Neural crest cell (in vitro differentiated cells): ENCODE data around the gene ADAMTS13. TPM values are rescaled to one million over a fixed set of nuclear protein-coding genes. Genes with fewer than 3 reads are reported as not detected.

ENCODE experiments used
- DNase-seq: peaks from one replicate; pipeline ENCODE4 v3.0.0; 2021; ENCODE audit warnings: low read depth, mixed read lengths, low spot score
- H3K27ac Mint-ChIP-seq: one replicate; pipeline ENCODE4 v1.8.0; 2021; ENCODE audit warnings: mild to moderate bottlenecking, mixed read lengths; ENCODE audit not compliant: unreplicated experiment
- H3K27me3 Mint-ChIP-seq: 2 replicates; pipeline ENCODE4 v1.8.0; 2021; ENCODE audit warnings: low read depth, mild to moderate bottlenecking, mixed read lengths
- H3K36me3 Mint-ChIP-seq: 2 replicates; pipeline ENCODE4 v1.8.0; 2021; ENCODE audit warnings: low read depth, mild to moderate bottlenecking, mixed read lengths
- H3K4me1 Mint-ChIP-seq: 2 replicates; pipeline ENCODE4 v1.8.0; 2021; ENCODE audit warnings: mixed read lengths
- H3K4me3 Mint-ChIP-seq: one replicate; pipeline ENCODE4 v1.8.0; 2021; ENCODE audit warnings: mild to moderate bottlenecking, mixed read lengths
- H3K9me3 Mint-ChIP-seq: 2 replicates; pipeline ENCODE4 v1.8.0; 2021; ENCODE audit warnings: mixed read lengths
- CTCF ChIP-seq: fragments of 200-600 bp; sonication (generic); conservative IDR thresholded peaks from 2 replicates; pipeline ENCODE4 v1.5.0; 2021; ENCODE audit warnings: antibody characterized with exemption, mild to moderate bottlenecking
- total RNA-seq: library from RNA; stranded (reverse); gene quantifications from 2 replicates; pipeline ENCODE4 v1.2.1, GENCODE V29; 2021

Gene ADAMTS13
- total RNA-seq, 1 donor from 2014 or later = 6.0 TPM

GRCh38 chr9:133493428-133493827 lies 71.3 kb downstream of the ADAMTS13 start:
- TF ChIP-seq CTCF = no peak
- Mint-ChIP-seq H3K4me3 (no peak overlapping the region), H3K36me3 (no peaks in the 10 kb centered on the region), H3K9me3 (no peaks in the 10 kb centered on the region), H3K4me1 (no peaks in the 10 kb centered on the region), H3K27me3 (no peaks in the 10 kb centered on the region), H3K27ac (no peak overlapping the region)
- DNase-seq = no peak

DNA sequence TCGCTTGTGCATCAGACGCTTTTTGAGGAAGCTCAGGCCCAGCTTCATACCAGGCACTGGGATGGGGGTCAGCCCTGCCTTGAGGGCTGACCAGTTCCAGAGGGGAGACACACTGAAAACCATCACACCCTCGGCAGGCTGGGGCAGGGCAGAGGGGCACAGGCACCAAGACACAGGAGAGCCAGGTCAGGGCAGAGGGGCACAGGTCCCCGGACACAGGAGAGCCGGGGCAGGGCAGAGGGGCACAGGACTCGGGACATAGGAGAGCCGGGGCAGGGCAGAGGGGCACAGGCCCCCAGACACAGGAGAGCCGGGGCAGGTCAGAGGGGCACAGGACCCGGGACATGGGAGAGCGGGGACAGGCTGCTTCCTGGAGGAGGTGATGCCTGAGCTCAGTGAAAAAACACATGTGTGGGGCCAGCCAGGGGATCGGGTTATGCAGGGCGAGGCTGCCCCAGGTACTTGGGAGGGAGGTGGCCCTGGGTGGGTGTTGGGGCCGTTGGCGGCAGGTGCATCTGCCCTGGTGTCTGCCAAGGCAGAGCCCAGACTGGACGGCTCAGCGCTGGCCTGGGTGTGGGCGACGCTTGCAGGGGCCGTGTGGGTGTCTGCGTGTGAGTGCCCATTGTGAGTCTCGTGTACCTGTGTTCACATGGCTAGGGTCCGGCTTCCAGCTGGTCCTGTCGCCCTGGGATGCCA lies 71.8 kb downstream of the ADAMTS13 start:
- Mint-ChIP-seq H3K4me3 (no peak overlapping the region), H3K36me3 (no peaks in the 10 kb centered on the region), H3K4me1 (no peaks in the 10 kb centered on the region)

DNA sequence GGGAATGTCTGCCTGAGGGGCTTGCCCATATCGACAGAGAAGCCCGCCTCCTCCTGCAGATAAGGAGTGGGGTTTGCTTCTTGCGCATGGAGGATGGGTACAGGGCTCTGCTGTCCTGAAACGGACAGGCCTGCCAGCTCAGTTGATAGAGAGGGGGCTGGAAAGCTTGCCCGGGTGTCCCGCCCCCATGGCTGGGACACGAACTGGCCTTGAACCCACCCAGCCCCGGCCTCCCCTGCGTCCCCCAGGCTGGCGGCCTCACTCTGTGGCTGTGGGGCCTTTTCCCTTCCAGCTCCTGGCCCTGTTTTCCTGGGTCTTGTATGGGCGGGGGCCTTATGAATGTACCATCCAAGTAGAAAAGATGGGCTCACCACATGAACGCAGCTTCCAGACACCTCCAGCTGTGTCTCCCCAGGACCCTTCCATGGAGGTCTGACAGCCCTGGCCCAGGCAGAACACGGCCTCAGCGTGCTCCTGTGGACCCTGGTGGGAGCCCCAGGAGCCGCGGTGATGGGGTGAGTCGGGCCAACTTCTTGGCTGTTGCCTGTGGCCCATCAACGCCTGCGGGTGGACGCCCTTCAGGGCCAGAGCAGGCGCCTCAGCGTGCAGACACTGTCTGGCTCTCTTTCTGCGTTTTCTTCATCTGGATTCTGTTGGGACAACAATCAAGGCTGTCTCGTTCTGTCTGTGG lies 72.6 kb downstream of the ADAMTS13 start:
- Mint-ChIP-seq H3K27me3 (no peaks in the 10 kb centered on the region), H3K4me1 (no peaks in the 10 kb centered on the region), H3K4me3 (no peak overlapping the region), H3K27ac (no peak overlapping the region), H3K9me3 (no peaks in the 10 kb centered on the region), H3K36me3 (no peaks in the 10 kb centered on the region)
- DNase-seq = no peak
- no peak for TF ChIP-seq CTCF

More for the DNA sequence above, 71.8 kb downstream of the ADAMTS13 start:
- no peak for DNase-seq
- H3K9me3 Mint-ChIP-seq = no peaks in the 10 kb centered on the region
- no peak for TF ChIP-seq CTCF
- H3K27ac Mint-ChIP-seq = no peak overlapping the region
- no peaks in the 10 kb centered on the region for H3K27me3 Mint-ChIP-seq

GRCh38 chr9:133495327-133496293 lies 73.4 kb downstream of the ADAMTS13 start:
- Mint-ChIP-seq H3K27ac (no peak overlapping the region), H3K36me3 (no peaks in the 10 kb centered on the region), H3K4me1 (peaks cover 4% of the 10 kb centered on the region), H3K27me3 (no peaks in the 10 kb centered on the region), H3K9me3 (no peaks in the 10 kb centered on the region), H3K4me3 (no peak overlapping the region)
- DNase-seq = no peak
- no peak for TF ChIP-seq CTCF
